HEK293 (cell line): ENCODE measurements around the gene ACAD9.
A peak's percentile ranks its signal among the peaks of the same experiment; 100 is the strongest.

Experiments
- CTCF ChIA-PET: fragments of 350-600 bp; formaldehyde crosslinking; extraction: SDS; loops from one replicate; lab custom pipeline; 2021; ENCODE audit warnings: antibody characterized with exemption; lab: Yijun Ruan, JAX
- POLR2A ChIA-PET: fragments of 300-600 bp; formaldehyde crosslinking; extraction: SDS; loops from one replicate; lab custom pipeline; 2020; ENCODE audit warnings: antibody characterized with exemption, inconsistent platforms; lab: Yijun Ruan, JAX
- H3K27ac ChIP-seq: fragments of 200-500 bp; sonication (Bioruptor generic); 2 replicates; pipeline ENCODE4 v1.5.1; 2014; ENCODE audit warnings: low read depth, low read length, control low read depth, inconsistent platforms; ENCODE audit errors: extremely low read depth
- H3K36me3 ChIP-seq, 2 experiments: fragments of 200-500 bp in 1 of 2; sonication (Bioruptor generic) in 1 of 2; 1 replicate in 1 of 2; 2 replicates in 1 of 2; pipeline ENCODE4 v1.5.1; 2014 to 2017; ENCODE audit warnings: inconsistent platforms in 2 of 2, low read length in 2 of 2; ENCODE audit not compliant: control insufficient read depth in 2 of 2, insufficient read depth in 1 of 2
- H3K4me1 ChIP-seq: fragments of 200-500 bp; sonication (Bioruptor generic); 2 replicates; pipeline ENCODE4 v1.5.1; 2014; ENCODE audit warnings: mild to moderate bottlenecking, low read length, inconsistent platforms; ENCODE audit not compliant: control insufficient read depth, insufficient read depth
- H3K4me3 ChIP-seq: 2 replicates; pipeline ENCODE4 v1.5.1; 2011; ENCODE audit warnings: low read depth, mild to moderate bottlenecking, control low read depth, low read length, moderate library complexity
- H3K9me3 ChIP-seq: fragments of 200-500 bp; sonication (Bioruptor generic); 2 replicates; pipeline ENCODE4 v1.5.1; 2014; ENCODE audit warnings: low read depth, low read length, inconsistent platforms; ENCODE audit not compliant: control insufficient read depth, insufficient read depth
- WT1 ChIP-seq: fragments of 450-650 bp; formaldehyde crosslinking; IDR thresholded peaks from 2 replicates; pipeline ENCODE4 v1.5.1; 2016; ENCODE audit warnings: missing biosample characterization, missing genetic modification characterization
- ZBTB20 ChIP-seq: fragments of 450-650 bp; formaldehyde crosslinking; IDR thresholded peaks from 2 replicates; pipeline ENCODE4 v1.5.1; 2016; ENCODE audit warnings: missing biosample characterization, missing genetic modification characterization
- ZBTB21 ChIP-seq: fragments of 450-650 bp; formaldehyde crosslinking; IDR thresholded peaks from 2 replicates; pipeline ENCODE4 v1.5.1; 2017; ENCODE audit warnings: missing biosample characterization, missing genetic modification characterization
- ZFP41 ChIP-seq: fragments of 450-650 bp; formaldehyde crosslinking; IDR thresholded peaks from 2 replicates; pipeline ENCODE4 v1.5.1; 2016; ENCODE audit warnings: missing biosample characterization, missing genetic modification characterization, borderline replicate concordance
- ZIC2 ChIP-seq: fragments of 450-650 bp; formaldehyde crosslinking; IDR thresholded peaks from 2 replicates; pipeline ENCODE4 v1.5.1; 2016; ENCODE audit warnings: missing biosample characterization, missing genetic modification characterization
- ZNF121 ChIP-seq: fragments of 450-650 bp; formaldehyde crosslinking; IDR thresholded peaks from 2 replicates; pipeline ENCODE4 v1.5.1; 2016; ENCODE audit warnings: missing biosample characterization, missing genetic modification characterization
- ZNF146 ChIP-seq: fragments of 450-650 bp; formaldehyde crosslinking; IDR thresholded peaks from 2 replicates; pipeline ENCODE4 v1.5.1; 2016; ENCODE audit warnings: missing biosample characterization, missing genetic modification characterization
- ZNF211 ChIP-seq: fragments of 450-650 bp; formaldehyde crosslinking; IDR thresholded peaks from 2 replicates; pipeline ENCODE4 v1.5.1; 2016; ENCODE audit warnings: low read depth, missing biosample characterization, missing genetic modification characterization
- ZNF350 ChIP-seq: fragments of 450-650 bp; formaldehyde crosslinking; IDR thresholded peaks from 2 replicates; pipeline ENCODE4 v1.5.0; 2017; ENCODE audit warnings: missing biosample characterization, mild to moderate bottlenecking, missing genetic modification characterization
- ZNF555 ChIP-seq: fragments of 450-650 bp; formaldehyde crosslinking; conservative IDR thresholded peaks from 2 replicates; pipeline ENCODE4 v1.5.1; 2017; ENCODE audit warnings: missing biosample characterization, mild to moderate bottlenecking, missing genetic modification characterization, inconsistent platforms
- ZNF610 ChIP-seq: fragments of 450-650 bp; formaldehyde crosslinking; IDR thresholded peaks from 2 replicates; pipeline ENCODE4 v1.5.1; 2016; ENCODE audit warnings: missing biosample characterization, missing genetic modification characterization, borderline replicate concordance
- ZNF701 ChIP-seq: fragments of 450-650 bp; formaldehyde crosslinking; IDR thresholded peaks from 2 replicates; pipeline ENCODE4 v1.5.1; 2016; ENCODE audit warnings: missing biosample characterization, missing genetic modification characterization
- ZNF830 ChIP-seq: fragments of 450-650 bp; IDR thresholded peaks from 2 replicates; pipeline ENCODE4 v1.5.0; 2018; ENCODE audit warnings: missing biosample characterization, missing genetic modification characterization, low read depth, mild to moderate bottlenecking, moderate library complexity
- TF ChIP-seq, protein P1 (sequence below): fragments of 450-650 bp; formaldehyde crosslinking; IDR thresholded peaks from 2 replicates; pipeline ENCODE4 v1.5.1; 2017; ENCODE audit warnings: missing biosample characterization, missing genetic modification characterization
- TF ChIP-seq, protein P2 (sequence below): fragments of 450-650 bp; formaldehyde crosslinking; IDR thresholded peaks from 2 replicates; pipeline ENCODE4 v1.5.1; 2016; ENCODE audit warnings: missing biosample characterization, missing genetic modification characterization
- TF ChIP-seq, protein P3 (sequence below): fragments of 450-650 bp; formaldehyde crosslinking; IDR thresholded peaks from 2 replicates; pipeline ENCODE4 v1.5.0; 2017; ENCODE audit warnings: missing biosample characterization, missing genetic modification characterization, borderline replicate concordance
- TF ChIP-seq, protein P4 (sequence below): fragments of 450-650 bp; formaldehyde crosslinking; IDR thresholded peaks from 2 replicates; pipeline ENCODE4 v1.5.1; 2016; ENCODE audit warnings: missing biosample characterization, missing genetic modification characterization, low read depth
- TF ChIP-seq, protein P5 (sequence below): fragments of 450-650 bp; formaldehyde crosslinking; IDR thresholded peaks from 2 replicates; pipeline ENCODE4 v1.5.1; 2016; ENCODE audit warnings: missing biosample characterization, missing genetic modification characterization

ACAD9 gene

DNA sequence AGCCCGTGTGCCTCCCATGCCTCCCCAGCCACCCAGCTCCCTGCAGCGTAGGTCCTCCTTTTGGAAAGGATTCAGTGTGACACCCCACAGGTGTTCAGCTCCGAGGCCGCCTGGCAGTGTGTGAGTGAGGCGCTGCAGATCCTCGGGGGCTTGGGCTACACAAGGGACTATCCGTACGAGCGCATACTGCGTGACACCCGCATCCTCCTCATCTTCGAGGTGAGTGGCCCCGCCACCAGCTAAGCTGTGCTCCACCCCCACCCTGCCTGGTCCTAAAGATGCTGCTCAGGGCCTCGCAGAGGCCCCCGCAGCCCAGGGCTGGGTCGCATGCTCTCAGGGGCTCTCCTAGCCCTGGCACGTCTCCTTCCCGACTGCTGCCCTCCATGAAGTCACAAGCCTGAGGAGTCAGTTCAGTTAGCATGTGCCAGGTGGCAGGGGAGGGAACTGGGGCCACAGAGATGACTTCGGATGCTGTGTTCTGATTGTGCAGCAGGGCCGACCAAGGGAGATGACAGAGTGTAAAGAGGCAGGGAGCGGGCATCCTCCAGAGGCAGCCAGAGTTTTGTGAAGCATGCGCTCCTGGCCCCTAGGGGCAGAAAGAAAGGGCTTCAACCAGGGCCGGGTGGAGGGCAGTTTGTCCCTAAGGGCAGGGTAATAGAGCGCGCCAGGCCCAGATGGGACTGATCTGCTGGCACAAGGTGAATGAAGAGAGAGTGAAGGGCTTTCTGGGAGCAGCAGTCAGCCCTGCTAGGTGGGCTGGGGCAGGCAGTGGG is 26.8 kb downstream of the ACAD9 start (continued):
- TF ChIP-seq ZBTB21 (tag by site-specific recombination) (no peak), WT1 (tag by site-specific recombination) (no peak)
- TF ChIP-seq, protein P1, sequence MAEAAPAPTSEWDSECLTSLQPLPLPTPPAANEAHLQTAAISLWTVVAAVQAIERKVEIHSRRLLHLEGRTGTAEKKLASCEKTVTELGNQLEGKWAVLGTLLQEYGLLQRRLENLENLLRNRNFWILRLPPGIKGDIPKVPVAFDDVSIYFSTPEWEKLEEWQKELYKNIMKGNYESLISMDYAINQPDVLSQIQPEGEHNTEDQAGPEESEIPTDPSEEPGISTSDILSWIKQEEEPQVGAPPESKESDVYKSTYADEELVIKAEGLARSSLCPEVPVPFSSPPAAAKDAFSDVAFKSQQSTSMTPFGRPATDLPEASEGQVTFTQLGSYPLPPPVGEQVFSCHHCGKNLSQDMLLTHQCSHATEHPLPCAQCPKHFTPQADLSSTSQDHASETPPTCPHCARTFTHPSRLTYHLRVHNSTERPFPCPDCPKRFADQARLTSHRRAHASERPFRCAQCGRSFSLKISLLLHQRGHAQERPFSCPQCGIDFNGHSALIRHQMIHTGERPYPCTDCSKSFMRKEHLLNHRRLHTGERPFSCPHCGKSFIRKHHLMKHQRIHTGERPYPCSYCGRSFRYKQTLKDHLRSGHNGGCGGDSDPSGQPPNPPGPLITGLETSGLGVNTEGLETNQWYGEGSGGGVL (tag by site-specific recombination), result no peak
- TF ChIP-seq, protein P2, sequence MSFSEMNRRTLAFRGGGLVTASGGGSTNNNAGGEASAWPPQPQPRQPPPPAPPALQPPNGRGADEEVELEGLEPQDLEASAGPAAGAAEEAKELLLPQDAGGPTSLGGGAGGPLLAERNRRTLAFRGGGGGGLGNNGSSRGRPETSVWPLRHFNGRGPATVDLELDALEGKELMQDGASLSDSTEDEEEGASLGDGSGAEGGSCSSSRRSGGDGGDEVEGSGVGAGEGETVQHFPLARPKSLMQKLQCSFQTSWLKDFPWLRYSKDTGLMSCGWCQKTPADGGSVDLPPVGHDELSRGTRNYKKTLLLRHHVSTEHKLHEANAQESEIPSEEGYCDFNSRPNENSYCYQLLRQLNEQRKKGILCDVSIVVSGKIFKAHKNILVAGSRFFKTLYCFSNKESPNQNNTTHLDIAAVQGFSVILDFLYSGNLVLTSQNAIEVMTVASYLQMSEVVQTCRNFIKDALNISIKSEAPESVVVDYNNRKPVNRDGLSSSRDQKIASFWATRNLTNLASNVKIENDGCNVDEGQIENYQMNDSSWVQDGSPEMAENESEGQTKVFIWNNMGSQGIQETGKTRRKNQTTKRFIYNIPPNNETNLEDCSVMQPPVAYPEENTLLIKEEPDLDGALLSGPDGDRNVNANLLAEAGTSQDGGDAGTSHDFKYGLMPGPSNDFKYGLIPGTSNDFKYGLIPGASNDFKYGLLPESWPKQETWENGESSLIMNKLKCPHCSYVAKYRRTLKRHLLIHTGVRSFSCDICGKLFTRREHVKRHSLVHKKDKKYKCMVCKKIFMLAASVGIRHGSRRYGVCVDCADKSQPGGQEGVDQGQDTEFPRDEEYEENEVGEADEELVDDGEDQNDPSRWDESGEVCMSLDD (tag by site-specific recombination), result no peak

DNA sequence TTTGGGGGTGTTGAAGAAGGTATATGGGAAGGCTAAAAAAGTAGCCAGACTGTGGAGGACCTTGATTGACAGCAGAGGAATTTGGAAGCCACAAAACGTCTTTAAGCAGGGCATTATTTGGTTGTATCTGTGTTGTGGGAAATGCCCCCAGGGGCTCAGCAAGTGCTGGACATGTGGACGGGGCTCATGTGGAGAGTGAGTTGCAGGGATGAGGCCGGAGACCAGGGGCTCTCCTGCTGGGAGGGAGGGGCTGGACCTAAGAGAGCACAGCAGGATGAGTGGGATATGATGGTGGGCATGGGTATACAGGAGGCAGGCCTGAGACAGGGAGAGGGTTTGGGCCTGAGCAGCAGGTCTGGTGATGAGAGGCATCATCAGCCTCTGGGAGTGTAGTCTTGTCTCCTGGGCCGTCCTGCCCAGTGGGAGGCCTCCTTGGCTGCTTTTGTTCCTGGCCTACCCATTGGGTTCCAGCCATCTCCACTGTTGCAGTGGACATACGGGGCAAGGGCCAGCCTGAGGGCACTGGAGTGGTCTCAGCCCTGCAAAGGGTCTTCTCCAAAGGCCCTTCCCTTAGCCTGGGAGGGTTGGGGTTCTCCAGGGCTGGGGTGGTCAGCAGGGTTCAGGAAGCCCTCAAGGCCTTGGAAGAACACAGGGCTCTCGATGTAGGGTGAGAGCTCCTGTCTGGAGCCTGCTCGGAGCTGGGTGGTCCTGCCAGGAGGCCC is 27.5 kb downstream of the ACAD9 start:
- H3K4me3 ChIP-seq, result no peak overlapping the region
- TF ChIP-seq ZNF830 (tag by site-specific recombination) (no peak), ZIC2 (tag by site-specific recombination) (peak; percentile 58)
- no peak overlapping the region for H3K27ac ChIP-seq
- no peaks in the 10 kb centered on the region for H3K9me3 ChIP-seq
- H3K36me3 ChIP-seq, result peaks cover 6 to 100% of the 10 kb centered on the region in 2 experiments; a peak in 2 of 3 replicates
- ChIA-PET POLR2A (no interaction called here), CTCF (no interaction called here)
- no peaks in the 10 kb centered on the region for H3K4me1 ChIP-seq

DNA sequence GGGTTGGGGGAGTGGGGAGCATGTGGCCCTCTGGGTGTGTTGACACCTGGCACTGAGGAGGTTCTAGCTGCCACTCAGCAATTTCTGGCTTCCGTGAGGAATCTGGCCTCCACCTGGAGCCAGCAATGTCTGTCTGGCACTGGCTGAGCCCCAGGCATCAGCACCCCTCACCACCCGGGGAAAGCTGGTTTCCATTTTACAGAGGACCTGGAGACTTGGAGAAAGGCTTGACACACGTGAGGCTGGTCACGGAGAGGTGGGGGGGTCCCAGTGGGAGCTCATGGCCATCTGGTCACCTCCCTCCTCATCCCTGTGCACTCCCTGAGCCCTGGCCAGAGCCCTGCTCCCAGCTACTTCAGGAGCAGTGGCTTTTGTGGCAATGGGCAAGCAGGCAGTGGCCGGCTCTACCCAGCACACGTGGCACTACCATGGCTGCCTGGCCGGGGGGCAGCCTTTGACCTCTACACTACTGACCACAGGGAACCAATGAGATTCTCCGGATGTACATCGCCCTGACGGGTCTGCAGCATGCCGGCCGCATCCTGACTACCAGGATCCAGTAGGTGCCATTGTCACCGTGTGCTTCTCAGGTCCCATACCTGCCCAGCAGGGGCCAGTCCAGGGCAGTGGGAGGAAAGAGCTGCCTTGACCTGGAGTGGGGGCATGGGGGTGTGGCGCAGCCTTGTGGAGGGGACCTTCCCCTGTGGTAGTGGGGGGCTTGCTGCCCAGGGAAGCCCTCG is 28.5 kb downstream of the ACAD9 start:
- CTCF ChIA-PET, result no interaction called here
- H3K27ac ChIP-seq, result no peak overlapping the region
- H3K9me3 ChIP-seq, result no peaks in the 10 kb centered on the region
- no peak overlapping the region for H3K4me3 ChIP-seq
- H3K4me1 ChIP-seq, result no peaks in the 10 kb centered on the region
- POLR2A ChIA-PET, result no interaction called here
- TF ChIP-seq ZNF350, result no peak
- TF ChIP-seq, protein P3, sequence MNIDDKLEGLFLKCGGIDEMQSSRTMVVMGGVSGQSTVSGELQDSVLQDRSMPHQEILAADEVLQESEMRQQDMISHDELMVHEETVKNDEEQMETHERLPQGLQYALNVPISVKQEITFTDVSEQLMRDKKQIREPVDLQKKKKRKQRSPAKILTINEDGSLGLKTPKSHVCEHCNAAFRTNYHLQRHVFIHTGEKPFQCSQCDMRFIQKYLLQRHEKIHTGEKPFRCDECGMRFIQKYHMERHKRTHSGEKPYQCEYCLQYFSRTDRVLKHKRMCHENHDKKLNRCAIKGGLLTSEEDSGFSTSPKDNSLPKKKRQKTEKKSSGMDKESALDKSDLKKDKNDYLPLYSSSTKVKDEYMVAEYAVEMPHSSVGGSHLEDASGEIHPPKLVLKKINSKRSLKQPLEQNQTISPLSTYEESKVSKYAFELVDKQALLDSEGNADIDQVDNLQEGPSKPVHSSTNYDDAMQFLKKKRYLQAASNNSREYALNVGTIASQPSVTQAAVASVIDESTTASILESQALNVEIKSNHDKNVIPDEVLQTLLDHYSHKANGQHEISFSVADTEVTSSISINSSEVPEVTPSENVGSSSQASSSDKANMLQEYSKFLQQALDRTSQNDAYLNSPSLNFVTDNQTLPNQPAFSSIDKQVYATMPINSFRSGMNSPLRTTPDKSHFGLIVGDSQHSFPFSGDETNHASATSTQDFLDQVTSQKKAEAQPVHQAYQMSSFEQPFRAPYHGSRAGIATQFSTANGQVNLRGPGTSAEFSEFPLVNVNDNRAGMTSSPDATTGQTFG (tag by site-specific recombination), result no peak
- TF ChIP-seq, protein P4, sequence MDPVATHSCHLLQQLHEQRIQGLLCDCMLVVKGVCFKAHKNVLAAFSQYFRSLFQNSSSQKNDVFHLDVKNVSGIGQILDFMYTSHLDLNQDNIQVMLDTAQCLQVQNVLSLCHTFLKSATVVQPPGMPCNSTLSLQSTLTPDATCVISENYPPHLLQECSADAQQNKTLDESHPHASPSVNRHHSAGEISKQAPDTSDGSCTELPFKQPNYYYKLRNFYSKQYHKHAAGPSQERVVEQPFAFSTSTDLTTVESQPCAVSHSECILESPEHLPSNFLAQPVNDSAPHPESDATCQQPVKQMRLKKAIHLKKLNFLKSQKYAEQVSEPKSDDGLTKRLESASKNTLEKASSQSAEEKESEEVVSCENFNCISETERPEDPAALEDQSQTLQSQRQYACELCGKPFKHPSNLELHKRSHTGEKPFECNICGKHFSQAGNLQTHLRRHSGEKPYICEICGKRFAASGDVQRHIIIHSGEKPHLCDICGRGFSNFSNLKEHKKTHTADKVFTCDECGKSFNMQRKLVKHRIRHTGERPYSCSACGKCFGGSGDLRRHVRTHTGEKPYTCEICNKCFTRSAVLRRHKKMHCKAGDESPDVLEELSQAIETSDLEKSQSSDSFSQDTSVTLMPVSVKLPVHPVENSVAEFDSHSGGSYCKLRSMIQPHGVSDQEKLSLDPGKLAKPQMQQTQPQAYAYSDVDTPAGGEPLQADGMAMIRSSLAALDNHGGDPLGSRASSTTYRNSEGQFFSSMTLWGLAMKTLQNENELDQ (tag by site-specific recombination), result no peak
- no peak for TF ChIP-seq ZNF211 (tag by site-specific recombination)
- no peak for TF ChIP-seq ZNF121 (tag by site-specific recombination)
- TF ChIP-seq, protein P5, sequence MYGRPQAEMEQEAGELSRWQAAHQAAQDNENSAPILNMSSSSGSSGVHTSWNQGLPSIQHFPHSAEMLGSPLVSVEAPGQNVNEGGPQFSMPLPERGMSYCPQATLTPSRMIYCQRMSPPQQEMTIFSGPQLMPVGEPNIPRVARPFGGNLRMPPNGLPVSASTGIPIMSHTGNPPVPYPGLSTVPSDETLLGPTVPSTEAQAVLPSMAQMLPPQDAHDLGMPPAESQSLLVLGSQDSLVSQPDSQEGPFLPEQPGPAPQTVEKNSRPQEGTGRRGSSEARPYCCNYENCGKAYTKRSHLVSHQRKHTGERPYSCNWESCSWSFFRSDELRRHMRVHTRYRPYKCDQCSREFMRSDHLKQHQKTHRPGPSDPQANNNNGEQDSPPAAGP, result no peak
- TF ChIP-seq ZNF610 (tag by site-specific recombination), result no peak
- no peak for TF ChIP-seq ZNF146 (tag by site-specific recombination)
- no peak for TF ChIP-seq ZBTB20
- no peak for TF ChIP-seq ZNF701 (tag by site-specific recombination)
- no peak for TF ChIP-seq ZFP41
- no peak for TF ChIP-seq ZNF555 (tag by site-specific recombination)
- H3K36me3 ChIP-seq, result peaks cover 6 to 100% of the 10 kb centered on the region in 2 experiments; a peak in 2 of 3 replicates
